Endodermal cell (in vitro differentiated cells): ENCODE data around the gene TTC13. TPM values are rescaled to one million over a fixed set of nuclear protein-coding genes. Genes with fewer than 3 reads are reported as not detected.

Experiments used
- DNase-seq: peaks from one replicate; pipeline ENCODE4 v3.0.0-alpha.2; 2017
- H3K27ac ChIP-seq: 2 replicates; pipeline ENCODE4 v1.5.1; 2013; ENCODE audit warnings: mild to moderate bottlenecking, low read depth, low read length, moderate library complexity
- H3K27me3 ChIP-seq: 2 replicates; pipeline ENCODE4 v1.6.1; 2013; ENCODE audit warnings: mild to moderate bottlenecking, low read length, moderate library complexity; ENCODE audit not compliant: insufficient read depth, control insufficient read depth, poor library complexity, severe bottlenecking
- H3K36me3 ChIP-seq: 2 replicates; pipeline ENCODE4 v1.7.0; 2013; ENCODE audit warnings: mild to moderate bottlenecking, low read length, moderate library complexity; ENCODE audit not compliant: control insufficient read depth, insufficient read depth
- H3K4me1 ChIP-seq: one replicate; pipeline ENCODE4 v1.7.0; 2013; ENCODE audit warnings: low read length; ENCODE audit not compliant: control insufficient read depth, insufficient read depth
- H3K4me3 ChIP-seq: 2 replicates; pipeline ENCODE4 v1.5.1; 2013; ENCODE audit warnings: mild to moderate bottlenecking, low read length, moderate library complexity
- H3K9ac ChIP-seq: 2 replicates; pipeline ENCODE4 v1.6.1; 2013; ENCODE audit warnings: mild to moderate bottlenecking, low read length, moderate library complexity; ENCODE audit not compliant: poor library complexity, severe bottlenecking; ENCODE audit errors: extremely low read depth
- H3K9me3 ChIP-seq: 2 replicates; pipeline ENCODE4 v1.6.1; 2013; ENCODE audit warnings: mild to moderate bottlenecking, low read length, moderate library complexity; ENCODE audit not compliant: control insufficient read depth
- H3K27ac Mint-ChIP-seq: 2 replicates; pipeline ENCODE4 v1.8.0; 2020; ENCODE audit warnings: mixed read lengths
- H3K27me3 Mint-ChIP-seq: 2 replicates; pipeline ENCODE4 v1.8.0; 2021; ENCODE audit warnings: mild to moderate bottlenecking, mixed read lengths; ENCODE audit not compliant: insufficient read depth
- H3K36me3 Mint-ChIP-seq: 2 replicates; pipeline ENCODE4 v1.8.0; 2020; ENCODE audit warnings: low read depth, mixed read lengths
- H3K4me1 Mint-ChIP-seq: 2 replicates; pipeline ENCODE4 v1.8.0; 2020; ENCODE audit warnings: mixed read lengths
- H3K4me3 Mint-ChIP-seq: 2 replicates; pipeline ENCODE4 v1.8.0; 2020; ENCODE audit warnings: mild to moderate bottlenecking, moderate library complexity, mixed read lengths
- H3K9me3 Mint-ChIP-seq: 2 replicates; pipeline ENCODE4 v1.8.0; 2020; ENCODE audit warnings: mild to moderate bottlenecking, mixed read lengths
- CTCF ChIP-seq: fragments of 200-600 bp; sonication (generic); conservative IDR thresholded peaks from 2 replicates; pipeline ENCODE4 v1.5.0; 2021; ENCODE audit warnings: antibody characterized with exemption, mild to moderate bottlenecking
- WGBS, 2 experiments: methylation state at CpG; one replicate each; pipeline versions ENCODE4 v1.1.5 to v1.1.7; 2013; ENCODE audit warnings: missing lambda C conversion rate in 2 of 2, mixed read lengths in 1 of 2; ENCODE audit not compliant: insufficient coverage in 1 of 2, insufficient read length in 1 of 2; 5-methylcytosine and 5-hydroxymethylcytosine counted together
- total RNA-seq, 2 donors: library from RNA; stranded (reverse); fragmentation: NEBNext Ultra II Directional in 1 of 2; extraction: Animal tissue kit (Norgen Biotek cat#: 25700) in 1 of 2; gene quantifications; 2 replicates in 1 of 2; 3 replicates in 1 of 2; pipeline ENCODE4 v1.2.1, GENCODE V29; 2021

TTC13 gene
- total RNA-seq, 2 donors from 2014 or later, result 12.4 to 14.5 TPM

- no peak overlapping the region for H3K27ac Mint-ChIP-seq
- no peak overlapping the region for H3K27ac ChIP-seq
- 93 to 95% methylated on average over 5 to 6 of the region's 6 CpGs for WGBS, 2 experiments
- no peak for DNase-seq
- H3K9me3 Mint-ChIP-seq, result no peaks in the 10 kb centered on the region
- H3K4me3 Mint-ChIP-seq, result no peak overlapping the region
- H3K4me1 Mint-ChIP-seq, result no peaks in the 10 kb centered on the region
- H3K27me3 Mint-ChIP-seq, result peaks cover 4% of the 10 kb centered on the region
- no peak overlapping the region for H3K4me3 ChIP-seq
- H3K9me3 ChIP-seq, result no peaks in the 10 kb centered on the region
- peaks cover 11% of the 10 kb centered on the region for H3K36me3 Mint-ChIP-seq
- no peak overlapping the region for H3K9ac ChIP-seq
- TF ChIP-seq CTCF, result no peak
- H3K27me3 ChIP-seq, result no peaks in the 10 kb centered on the region
- no peaks in the 10 kb centered on the region for H3K4me1 ChIP-seq
- peaks cover 14% of the 10 kb centered on the region for H3K36me3 ChIP-seq
Measured at GRCh38 chr1:230901671-230902070, 77.0 kb downstream of the TTC13 start.

- DNase-seq, result no peak
- Mint-ChIP-seq H3K27ac (no peak overlapping the region), H3K4me1 (no peaks in the 10 kb centered on the region), H3K9me3 (no peaks in the 10 kb centered on the region), H3K4me3 (no peak overlapping the region), H3K36me3 (peaks cover 11% of the 10 kb centered on the region), H3K27me3 (peaks cover 4% of the 10 kb centered on the region)
- no peaks in the 10 kb centered on the region for H3K27me3 ChIP-seq
- H3K9ac ChIP-seq, result no peak overlapping the region
- no peak for TF ChIP-seq CTCF
- 78 to 90% methylated on average over 5 to 6 of the region's 6 CpGs for WGBS, 2 experiments
- no peaks in the 10 kb centered on the region for H3K9me3 ChIP-seq
- no peak overlapping the region for H3K4me3 ChIP-seq
- H3K4me1 ChIP-seq, result no peaks in the 10 kb centered on the region
- no peak overlapping the region for H3K27ac ChIP-seq
- H3K36me3 ChIP-seq, result peaks cover 7% of the 10 kb centered on the region
Measured at GRCh38 chr1:230900984-230901383, 77.7 kb downstream of the TTC13 start.

GRCh38 chr1:230899841-230900251, 78.8 kb downstream of the TTC13 start:
- no peaks in the 10 kb centered on the region for H3K9me3 Mint-ChIP-seq
- TF ChIP-seq CTCF, result no peak
- Histone ChIP-seq H3K27ac (no peak overlapping the region), H3K4me3 (no peak overlapping the region), H3K36me3 (peaks cover 3% of the 10 kb centered on the region), H3K27me3 (no peaks in the 10 kb centered on the region), H3K4me1 (no peaks in the 10 kb centered on the region), H3K9ac (no peak overlapping the region), H3K9me3 (no peaks in the 10 kb centered on the region)
- H3K27me3 Mint-ChIP-seq, result peaks cover 8% of the 10 kb centered on the region
- WGBS, 2 experiments, result 84 to 91% methylated on average over 4 to 5 of the region's 5 CpGs
- no peak overlapping the region for H3K4me3 Mint-ChIP-seq
- peaks cover 6% of the 10 kb centered on the region for H3K36me3 Mint-ChIP-seq
- no peak for DNase-seq
- H3K27ac Mint-ChIP-seq, result no peak overlapping the region
- H3K4me1 Mint-ChIP-seq, result no peaks in the 10 kb centered on the region
